ENCODE results near the gene OR10J5.

GRCh38 chr1:159492575-159493323 lies 43.1 kb downstream of the OR10J5 start:
- TF ChIP-seq CTCF (conservative IDR thresholded peaks at IDR 0.05 in 1 of 2, IDR thresholded peaks at IDR 0.05 in 1 of 2; ENCODE audit: extremely low read depth in 1 of 2, insufficient read depth in 1 of 2, low read depth in 1 of 2, low read length in 2 of 2) (no peak), EZH2 (IDR thresholded peaks at IDR 0.05; ENCODE audit: borderline replicate concordance, low read length) (no peak)
